ENCODE data around the gene DCBLD2. TPM values are rescaled to one million over a fixed set of nuclear protein-coding genes. Genes with fewer than 3 reads are reported as not detected.

The DCBLD2 gene
- total RNA-seq, 1 donor from 2014 or later = 57.9 TPM

DNA sequence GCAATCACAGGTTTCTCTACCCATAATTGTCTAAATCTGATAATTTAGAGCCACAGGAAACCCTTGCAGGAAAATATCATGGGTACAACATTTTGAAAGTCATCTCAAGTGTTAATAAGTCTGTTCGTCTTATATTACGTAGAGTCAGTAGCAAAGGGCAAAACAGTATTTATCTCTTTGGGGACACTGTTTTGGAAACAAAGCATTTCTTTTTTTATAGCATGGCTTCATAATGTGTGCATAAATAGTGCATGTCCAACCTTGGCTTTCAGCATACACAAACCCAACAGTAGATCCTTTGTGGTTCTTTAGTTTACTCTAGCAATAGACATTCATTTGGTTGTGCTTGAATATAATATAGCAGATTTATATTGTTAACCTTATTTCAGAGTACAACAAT, 114.3 kb downstream of the DCBLD2 start:
- peaks cover 7% of the 10 kb centered on the region for H3K36me3 Mint-ChIP-seq
- TF ChIP-seq, protein P1, sequence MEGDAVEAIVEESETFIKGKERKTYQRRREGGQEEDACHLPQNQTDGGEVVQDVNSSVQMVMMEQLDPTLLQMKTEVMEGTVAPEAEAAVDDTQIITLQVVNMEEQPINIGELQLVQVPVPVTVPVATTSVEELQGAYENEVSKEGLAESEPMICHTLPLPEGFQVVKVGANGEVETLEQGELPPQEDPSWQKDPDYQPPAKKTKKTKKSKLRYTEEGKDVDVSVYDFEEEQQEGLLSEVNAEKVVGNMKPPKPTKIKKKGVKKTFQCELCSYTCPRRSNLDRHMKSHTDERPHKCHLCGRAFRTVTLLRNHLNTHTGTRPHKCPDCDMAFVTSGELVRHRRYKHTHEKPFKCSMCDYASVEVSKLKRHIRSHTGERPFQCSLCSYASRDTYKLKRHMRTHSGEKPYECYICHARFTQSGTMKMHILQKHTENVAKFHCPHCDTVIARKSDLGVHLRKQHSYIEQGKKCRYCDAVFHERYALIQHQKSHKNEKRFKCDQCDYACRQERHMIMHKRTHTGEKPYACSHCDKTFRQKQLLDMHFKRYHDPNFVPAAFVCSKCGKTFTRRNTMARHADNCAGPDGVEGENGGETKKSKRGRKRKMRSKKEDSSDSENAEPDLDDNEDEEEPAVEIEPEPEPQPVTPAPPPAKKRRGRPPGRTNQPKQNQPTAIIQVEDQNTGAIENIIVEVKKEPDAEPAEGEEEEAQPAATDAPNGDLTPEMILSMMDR (IDR thresholded peaks at IDR 0.05; ENCODE audit: unreplicated experiment) = no peak
- no peak overlapping the region for H3K27ac Mint-ChIP-seq
- H3K27me3 Mint-ChIP-seq (ENCODE audit: low read depth) = no peaks in the 10 kb centered on the region
- peaks cover 10% of the 10 kb centered on the region for H3K4me1 Mint-ChIP-seq
- no peaks in the 10 kb centered on the region for H3K9me3 Mint-ChIP-seq
- no peak overlapping the region for H3K4me3 Mint-ChIP-seq
- DNase-seq (ENCODE audit: low spot score in 2 of 2, unreplicated experiment in 2 of 2) = no peak

DNA sequence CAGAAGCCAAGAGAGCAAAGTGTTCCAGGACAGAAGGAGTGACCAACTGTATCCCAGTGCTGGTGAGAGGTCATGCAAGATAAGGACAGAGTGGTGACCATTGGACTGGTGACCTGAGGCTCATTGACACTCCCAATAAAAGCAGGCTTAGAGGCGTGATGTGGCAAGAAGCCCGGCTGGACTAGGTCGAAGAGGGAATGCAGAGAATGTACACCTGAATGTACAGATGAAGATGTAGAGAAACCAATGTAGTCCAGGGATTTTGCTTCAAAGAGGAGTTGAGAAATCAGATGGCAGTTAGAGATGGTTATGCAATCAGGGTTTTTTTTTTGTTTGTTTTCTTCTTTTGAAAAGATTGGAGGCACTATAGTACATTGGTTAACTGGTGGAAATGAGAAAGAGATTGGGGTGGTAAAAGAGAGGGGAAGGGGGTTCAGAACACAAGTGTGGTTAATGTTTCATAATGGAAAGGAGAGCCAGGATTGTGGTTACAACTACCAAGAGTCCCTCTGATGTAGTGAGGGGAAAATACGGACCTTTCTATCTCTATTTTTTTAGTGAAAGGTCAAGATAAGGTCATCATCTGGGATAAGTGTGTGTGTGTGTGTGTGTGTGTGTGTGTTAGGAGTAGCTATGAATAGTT, 115.0 kb downstream of the DCBLD2 start:
- Mint-ChIP-seq H3K36me3 (peaks cover 7% of the 10 kb centered on the region), H3K27ac (no peak overlapping the region), H3K4me3 (no peak overlapping the region), H3K4me1 (peaks cover 10% of the 10 kb centered on the region), H3K9me3 (no peaks in the 10 kb centered on the region), H3K27me3 (ENCODE audit: low read depth) (no peaks in the 10 kb centered on the region)
- TF ChIP-seq, protein P1 (IDR thresholded peaks at IDR 0.05; ENCODE audit: unreplicated experiment) = no peak
- DNase-seq (ENCODE audit: low spot score in 2 of 2, unreplicated experiment in 2 of 2) = no peak

DNA sequence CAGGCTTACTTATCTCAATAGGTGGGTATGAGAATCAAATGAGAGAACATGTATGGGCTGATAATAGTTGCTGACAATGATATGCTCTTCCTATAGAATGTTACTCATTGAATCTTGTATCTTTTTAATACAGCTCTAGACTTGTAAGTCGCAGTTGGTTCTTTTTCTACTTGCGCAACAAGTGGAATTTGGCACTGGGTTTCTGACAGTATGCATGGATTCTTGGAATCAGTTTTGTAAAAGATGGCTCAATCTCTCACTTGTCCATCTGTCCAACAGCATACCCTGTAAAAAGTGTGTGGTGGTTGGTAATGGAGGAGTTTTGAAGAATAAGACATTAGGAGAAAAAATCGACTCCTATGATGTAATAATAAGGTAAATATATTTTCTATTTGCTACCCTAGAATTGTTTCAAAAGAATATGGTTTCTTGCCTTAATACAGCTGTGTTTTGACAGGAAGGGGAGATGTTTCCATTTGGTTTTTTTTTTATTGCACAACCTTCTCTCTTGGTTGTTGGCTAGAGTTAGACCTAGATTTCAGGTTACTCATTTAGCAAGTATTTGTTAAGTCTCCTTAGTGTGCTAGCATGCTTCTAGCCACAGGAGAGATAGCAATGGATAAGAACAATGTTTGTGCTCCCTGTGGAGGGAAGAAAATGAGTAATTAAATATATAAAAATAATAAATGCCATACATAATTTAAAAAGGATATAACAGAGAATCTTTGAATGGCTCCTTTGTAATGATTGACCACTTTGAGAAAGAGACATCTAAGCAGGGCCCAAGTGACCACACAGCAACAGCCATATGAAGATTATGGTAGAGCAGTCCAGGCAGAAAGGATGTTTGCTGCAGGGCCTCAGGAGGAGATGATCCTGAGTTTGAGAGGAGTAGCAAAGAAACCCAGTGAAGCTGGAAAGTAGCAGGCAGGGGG, 116.6 kb downstream of the DCBLD2 start:
- H3K4me1 Mint-ChIP-seq = peaks cover 10% of the 10 kb centered on the region
- TF ChIP-seq, protein P1 (IDR thresholded peaks at IDR 0.05; ENCODE audit: unreplicated experiment) = no peak
- no peak for DNase-seq (ENCODE audit: low spot score in 2 of 2, unreplicated experiment in 2 of 2)
- H3K27me3 Mint-ChIP-seq (ENCODE audit: low read depth) = no peaks in the 10 kb centered on the region
- H3K9me3 Mint-ChIP-seq = no peaks in the 10 kb centered on the region
- H3K36me3 Mint-ChIP-seq = peaks cover 7% of the 10 kb centered on the region
- H3K4me3 Mint-ChIP-seq = no peak overlapping the region
- no peak overlapping the region for H3K27ac Mint-ChIP-seq

DNA sequence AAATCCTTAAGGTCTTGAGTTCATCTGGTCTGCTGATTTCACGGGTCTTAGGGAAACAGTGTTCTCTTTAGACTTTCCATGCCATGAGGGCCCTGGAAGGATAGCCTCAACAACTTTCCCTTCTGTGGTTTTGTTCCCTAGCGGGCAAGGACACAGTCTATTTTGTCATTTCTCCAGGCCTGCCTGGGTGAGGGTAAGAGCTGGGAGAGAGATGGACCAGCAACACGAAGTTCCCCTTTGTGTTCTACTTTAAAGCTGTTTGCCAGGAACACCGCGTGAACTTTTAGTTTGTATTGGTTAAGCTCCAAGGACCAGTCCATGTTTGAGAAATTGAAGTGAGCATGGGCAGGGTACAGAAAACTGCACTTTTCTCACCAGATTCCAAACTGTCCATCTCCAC, 117.5 kb downstream of the DCBLD2 start:
- no peak overlapping the region for H3K4me3 Mint-ChIP-seq
- H3K27me3 Mint-ChIP-seq (ENCODE audit: low read depth) = no peaks in the 10 kb centered on the region
- peaks cover 10% of the 10 kb centered on the region for H3K4me1 Mint-ChIP-seq
- peaks cover 7% of the 10 kb centered on the region for H3K36me3 Mint-ChIP-seq
- no peaks in the 10 kb centered on the region for H3K9me3 Mint-ChIP-seq
- no peak overlapping the region for H3K27ac Mint-ChIP-seq
- DNase-seq (ENCODE audit: low spot score in 2 of 2, unreplicated experiment in 2 of 2) = no peak
- TF ChIP-seq, protein P1 (IDR thresholded peaks at IDR 0.05; ENCODE audit: unreplicated experiment) = no peak

DNA sequence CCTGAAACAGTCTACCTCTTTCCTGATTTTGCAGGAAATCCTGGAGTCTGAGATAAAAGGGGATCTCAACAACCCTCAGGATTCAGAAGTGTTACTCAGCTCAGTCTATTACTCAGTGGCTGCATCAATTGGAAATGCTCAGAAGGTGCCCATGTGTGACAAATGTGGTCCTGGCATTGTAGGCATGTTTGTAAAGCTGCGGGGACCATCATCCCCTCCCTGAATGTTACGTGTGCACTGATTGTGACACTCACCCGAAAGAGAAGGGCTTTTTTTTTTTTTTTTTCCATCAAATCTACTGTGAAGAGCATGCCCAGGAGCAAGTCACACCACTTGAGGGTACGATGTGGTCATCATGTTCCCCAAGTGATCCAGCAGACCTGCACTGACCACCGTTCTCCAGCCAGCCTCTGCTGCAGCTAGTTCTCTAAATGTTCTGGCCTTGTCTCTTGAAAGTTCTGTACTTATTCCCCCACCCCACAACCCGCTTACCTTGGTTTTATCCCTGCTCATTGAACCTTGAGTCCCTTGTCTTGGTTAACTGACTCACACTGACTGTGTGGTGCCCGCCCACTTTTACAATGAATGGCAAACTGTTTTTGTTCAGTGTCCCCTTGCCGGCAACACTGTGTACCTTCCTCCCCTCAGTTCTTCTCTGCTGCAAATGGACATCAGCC, 118.5 kb downstream of the DCBLD2 start:
- Mint-ChIP-seq H3K36me3 (peaks cover 7% of the 10 kb centered on the region), H3K4me3 (no peak overlapping the region), H3K4me1 (peaks cover 5% of the 10 kb centered on the region), H3K9me3 (no peaks in the 10 kb centered on the region), H3K27me3 (ENCODE audit: low read depth) (no peaks in the 10 kb centered on the region), H3K27ac (no peak overlapping the region)
- TF ChIP-seq, protein P1 (IDR thresholded peaks at IDR 0.05; ENCODE audit: unreplicated experiment) = no peak
- no peak for DNase-seq (ENCODE audit: low spot score in 2 of 2, unreplicated experiment in 2 of 2)

Data from mesothelial cell of epicardium (in vitro differentiated cells).